Measurements from ENCODE around the gene KCNMB4.

Gene KCNMB4

DNA sequence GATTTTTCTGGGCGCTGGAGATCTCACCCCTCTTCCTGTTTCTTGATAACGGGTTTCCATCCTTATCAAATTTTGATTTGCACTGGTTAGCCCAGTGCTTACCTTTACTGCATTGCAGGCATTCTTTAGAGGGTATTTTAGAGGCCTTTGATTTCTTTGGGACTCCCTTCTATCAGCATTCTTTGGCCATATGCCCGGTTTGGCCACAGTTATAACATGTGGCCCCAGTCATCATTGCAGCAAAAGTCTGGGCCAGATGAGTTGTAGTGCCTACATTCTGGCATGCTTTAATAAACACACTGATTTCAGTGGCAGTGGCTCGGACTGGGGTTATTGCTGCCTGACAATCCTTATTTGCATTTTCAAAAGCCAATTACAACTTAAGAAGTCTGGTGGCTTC, 82.3 kb downstream of the KCNMB4 start:
- DNase-seq = no peak

DNA sequence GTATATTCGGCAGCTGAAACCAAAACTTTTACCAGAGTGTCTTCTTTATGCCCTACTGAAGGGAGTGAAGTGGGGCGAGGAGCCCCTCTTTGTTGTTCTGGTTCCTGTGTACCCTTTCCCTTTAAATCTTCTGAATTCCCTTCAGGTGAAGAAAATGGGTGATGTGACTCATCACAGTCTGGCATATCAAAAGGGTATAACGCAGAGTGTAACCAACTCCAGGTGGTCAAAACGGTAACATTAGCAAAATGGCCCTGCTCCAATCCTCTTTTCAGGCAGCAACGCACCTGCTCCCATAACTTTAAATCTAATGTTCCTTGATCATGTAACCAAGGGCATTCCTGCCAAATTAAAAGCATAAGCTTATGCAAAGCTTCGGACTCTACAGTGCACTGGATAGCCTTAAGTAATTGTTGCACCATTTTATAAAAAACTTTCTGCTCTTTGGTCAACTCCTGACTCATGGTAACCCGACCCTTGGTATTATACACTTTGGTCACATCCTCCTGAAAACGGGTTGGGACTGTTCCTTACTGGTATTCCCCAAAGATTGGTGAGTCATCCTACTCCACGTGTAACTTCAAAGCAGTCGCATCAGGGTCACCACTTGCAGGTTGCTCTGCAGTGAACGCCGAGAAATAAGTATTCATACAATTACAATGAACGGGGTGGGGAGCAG, 83.1 kb downstream of the KCNMB4 start:
- DNase-seq = no peak

DNA sequence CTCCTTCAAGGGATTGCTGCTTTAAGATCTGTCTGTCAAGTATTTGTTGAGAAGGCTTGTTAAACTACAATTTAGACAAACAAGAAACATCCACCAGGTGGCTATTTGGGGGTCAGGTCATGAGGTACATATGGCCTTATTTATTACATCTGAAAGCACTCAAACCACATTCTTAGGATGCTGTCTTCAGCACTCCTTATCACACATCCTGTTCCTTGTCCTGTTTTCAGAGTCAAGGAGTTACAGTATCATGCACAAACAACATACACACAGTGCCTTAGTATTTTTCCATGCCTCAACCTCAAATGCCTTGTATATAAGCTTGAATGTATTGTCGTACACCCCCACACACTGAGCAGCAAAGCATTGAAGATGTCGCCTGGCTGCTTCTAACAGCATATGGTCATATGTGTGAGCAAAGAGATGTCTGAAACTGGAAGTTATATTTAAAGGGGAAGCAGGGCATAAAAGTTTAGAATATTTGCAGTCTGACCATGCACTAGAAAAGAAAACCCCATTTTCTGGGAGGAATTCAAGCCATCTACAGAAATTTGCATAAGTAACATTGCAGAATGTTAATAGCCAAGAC, 83.8 kb downstream of the KCNMB4 start:
- no peak for DNase-seq

DNA sequence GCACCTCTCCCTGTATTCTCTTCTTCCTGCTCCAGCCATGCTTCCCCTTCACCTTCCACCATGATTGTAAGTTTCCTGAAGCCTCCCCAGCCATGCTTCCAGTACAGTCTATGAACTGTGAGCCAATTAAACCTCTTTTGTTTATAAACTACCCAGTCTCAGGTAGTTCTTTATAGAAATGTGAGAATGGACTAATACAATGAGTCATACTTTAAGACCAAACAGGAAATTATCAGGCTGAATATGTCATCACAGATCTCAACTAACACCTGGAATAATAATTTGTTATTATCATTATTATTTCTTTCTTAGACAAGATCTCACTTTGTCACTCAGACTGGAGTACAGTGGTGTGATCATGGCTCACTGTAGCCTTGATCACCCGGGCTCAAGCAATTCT, 85.4 kb downstream of the KCNMB4 start:
- DNase-seq = no peak

DNA sequence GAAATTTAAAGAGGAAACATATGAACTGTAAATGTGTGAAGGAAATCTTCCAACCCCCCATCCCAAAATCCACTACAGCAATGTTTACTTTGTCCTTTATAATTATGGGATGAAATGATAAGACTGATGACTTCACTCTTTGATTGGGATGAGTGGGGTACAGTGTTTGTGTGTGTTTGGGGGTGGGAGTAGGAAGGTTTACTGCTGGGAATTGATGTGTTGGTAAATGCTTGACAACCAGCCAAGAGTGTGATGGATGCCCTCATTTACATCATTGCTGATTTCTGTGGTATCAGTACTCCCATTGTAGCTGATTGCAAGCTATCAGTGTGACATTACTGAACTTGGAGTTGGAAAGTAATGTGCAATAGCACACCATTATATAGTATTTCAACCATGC, 90.9 kb downstream of the KCNMB4 start:
- DNase-seq = no peak

DNA sequence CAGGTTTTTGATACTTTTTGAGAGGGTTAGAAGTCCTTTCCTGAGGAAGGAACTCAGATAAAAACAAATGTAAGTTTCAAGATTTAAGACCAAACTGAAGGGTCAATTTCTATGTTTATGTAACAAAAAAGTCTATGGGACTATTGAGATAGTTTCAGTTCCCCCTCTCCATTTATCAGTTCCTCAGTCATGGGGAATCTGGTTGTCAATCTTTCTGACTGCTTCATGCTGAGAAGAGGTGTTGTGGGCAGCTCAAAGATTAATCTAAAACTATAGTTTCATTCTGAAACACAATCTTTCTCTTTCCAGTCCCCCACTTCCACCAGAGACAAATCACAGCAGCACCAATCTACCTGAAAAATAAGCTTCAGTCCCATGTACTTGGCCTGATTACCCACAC, 93.7 kb downstream of the KCNMB4 start:
- no peak for DNase-seq

DNA sequence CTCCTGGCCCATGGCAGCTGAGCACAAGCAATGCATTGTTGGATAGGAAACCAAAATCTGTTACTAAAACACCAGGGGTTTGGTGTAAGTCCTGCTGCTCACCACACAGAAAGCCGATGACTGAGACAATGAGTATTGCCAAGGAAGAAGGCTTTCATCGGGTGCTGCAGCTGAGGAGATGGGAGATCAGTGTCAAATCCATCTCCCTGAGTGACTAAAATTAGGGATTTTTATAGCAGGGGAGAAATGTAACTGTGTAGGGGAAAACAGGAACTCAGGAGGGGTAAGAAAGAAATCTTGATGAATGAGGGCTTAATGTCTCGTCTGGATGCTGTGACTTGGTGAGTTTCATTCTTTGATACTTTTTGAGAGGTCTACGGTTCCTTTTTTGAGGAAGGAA, 97.9 kb downstream of the KCNMB4 start:
- DNase-seq = no peak

DNA sequence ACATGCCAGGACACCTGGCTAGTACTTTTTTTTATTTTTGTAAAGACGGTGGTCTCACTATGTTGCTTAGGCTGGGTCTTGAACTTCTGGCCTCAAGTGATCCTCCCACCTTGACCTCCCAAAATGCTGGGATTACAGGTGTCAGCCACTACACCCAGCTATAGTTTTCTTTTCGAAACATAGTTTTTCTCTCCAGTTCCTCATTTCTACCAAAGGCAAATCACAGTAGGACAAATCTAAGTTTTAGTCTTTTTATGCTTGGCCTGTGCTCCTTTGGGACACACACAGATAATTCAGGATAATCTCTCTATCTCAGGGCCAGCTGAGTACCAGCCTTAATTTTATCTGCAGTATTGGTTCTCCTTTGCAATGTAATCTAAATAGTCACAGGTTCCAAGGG, 100.7 kb downstream of the KCNMB4 start:
- DNase-seq = no peak

DNA sequence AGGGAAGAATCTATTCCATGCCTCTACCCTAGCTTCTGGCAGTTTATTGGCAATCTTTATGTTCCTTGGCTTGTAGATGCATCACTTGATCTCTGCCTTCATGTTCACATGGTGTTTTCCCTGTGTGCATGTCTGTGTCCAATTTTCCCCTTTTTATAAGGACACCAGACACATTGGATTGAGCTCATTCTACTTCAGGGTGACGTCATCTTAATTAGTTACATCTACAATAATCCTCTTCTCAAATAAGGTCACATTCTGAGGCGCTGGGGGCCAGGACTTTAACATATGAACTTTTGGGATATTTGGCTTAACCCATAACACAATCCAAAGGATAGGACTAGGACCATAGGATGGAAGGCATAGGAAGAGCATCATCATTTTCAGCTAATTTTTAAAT, 101.4 kb downstream of the KCNMB4 start:
- DNase-seq = no peak

DNA sequence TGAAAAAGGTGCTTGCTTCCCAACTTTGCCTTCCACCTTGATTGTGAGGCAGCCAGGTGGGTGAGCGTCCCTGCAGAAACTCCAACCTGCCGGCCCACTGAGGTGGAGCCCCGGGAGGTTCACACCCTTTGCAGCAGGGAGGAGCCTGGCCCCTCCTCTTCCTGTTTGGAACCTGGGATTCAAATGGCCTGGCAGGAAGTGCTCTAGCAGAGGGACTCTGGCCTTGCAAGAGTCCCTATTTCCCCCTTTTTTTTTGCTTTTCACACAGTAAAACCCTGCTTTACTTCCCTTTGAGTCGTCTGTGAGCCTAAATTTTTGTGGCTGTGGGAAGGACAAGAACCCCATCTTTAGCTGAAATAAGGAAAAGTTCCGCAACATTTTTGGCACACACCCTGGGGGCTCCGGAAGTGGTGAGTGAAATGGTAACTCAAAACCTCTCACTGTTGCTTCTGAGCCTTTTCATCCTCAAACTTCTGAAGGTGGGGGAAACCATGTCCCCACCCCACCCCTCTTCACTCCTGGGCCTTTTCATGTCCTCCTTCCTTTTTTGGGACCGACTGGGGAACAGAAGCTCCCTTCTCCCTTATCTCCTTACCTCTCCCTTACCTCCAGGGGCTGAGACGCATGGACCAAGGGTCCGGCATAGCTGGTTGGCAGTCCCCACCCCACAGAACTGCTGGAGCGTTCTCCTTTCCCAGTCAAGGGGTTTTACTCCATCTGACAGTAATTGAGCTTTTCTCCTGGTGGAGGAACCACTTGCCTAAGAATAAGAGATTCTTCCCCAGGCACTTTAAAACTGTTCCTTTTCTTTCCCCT, 102.0 kb downstream of the KCNMB4 start:
- DNase-seq = no peak

DNA sequence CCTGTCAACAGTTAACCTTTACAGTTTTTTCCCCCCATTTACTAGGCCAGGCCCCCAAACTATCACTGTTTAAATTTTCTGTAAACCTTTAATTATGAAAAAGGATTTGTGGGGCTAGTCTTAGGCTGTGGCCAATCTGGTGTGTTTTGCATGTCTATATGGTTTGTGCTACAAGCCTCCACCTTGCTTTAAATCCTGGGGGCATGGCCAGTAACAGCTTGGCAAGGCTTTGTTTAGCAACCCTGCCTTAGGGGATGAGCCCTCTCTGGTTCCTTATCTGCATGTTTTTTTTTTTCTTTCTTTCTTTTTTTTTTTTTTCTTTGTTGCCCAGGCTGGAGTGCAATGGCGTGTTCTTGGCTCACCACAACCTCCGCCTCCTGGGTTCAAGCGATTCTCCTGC, 102.7 kb downstream of the KCNMB4 start:
- no peak for DNase-seq

DNA sequence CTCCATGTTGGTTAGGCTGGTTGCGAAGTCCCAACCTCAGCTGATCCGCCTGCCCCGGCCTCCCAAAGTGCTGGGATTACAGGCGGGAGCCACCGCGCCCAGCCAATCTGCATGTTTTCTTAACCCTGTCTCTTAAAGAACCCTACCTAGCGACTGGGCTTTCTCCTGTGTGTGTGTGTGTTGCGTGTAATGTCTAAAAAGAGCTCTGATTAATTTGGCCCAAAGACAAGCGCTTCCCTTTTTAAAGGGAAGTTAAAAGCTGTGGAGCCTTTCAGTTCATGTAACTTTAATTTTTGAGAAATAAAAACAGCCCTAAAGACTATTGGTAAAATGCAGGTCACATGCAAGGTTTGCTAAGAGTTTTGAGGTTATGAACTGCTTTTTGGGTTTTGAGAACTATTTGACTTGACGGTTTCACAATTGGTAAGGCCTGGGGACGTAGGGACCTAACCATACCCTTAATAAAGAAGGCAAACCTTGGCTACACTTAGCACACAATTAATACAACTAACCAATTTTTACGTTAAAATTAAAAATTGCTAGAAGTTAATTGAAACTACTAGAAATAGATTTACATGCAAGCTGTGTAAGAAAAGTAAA, 103.2 kb downstream of the KCNMB4 start:
- DNase-seq = no peak

DNA sequence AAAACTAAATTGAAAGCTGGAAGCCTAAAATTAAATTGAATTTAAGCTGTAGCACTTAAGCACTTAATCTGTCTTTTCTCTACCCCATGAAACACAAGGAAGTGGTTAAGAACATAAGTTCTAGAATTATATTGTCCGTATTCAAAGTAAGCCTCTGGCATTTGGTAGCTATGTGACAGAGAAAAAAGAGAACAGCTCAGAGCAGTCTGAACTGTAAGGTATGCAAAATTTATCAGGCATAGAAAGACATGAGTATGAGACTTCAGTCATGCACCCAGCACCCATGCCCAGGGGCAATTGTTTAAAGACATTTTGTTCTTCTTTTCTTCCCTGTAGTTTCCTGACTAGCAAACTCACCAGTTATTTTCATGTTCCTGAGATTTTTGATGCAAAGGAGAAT, 116.7 kb downstream of the KCNMB4 start:
- DNase-seq = no peak

Data from activated effector memory CD4-positive, alpha-beta T cell treated with anti-CD3 and anti-CD28 coated beads, Interleukin-2, amount 50 U/mL, for 16 hours (primary cell).